Activated T-cell treated with anti-CD3 and anti-CD28 coated beads for 24 hours (primary cell): ENCODE data around the gene WNK4.
A peak's percentile ranks its signal among the peaks of the same experiment; 100 is the strongest.

ENCODE experiments used
- DNase-seq: peaks from one replicate; pipeline ENCODE4 v3.0.0-alpha.2; 2020; ENCODE audit warnings: low read depth

Gene WNK4

GRCh38 chr17:42797067-42798007 is 16.9 kb downstream of the WNK4 start:
- DNase-seq: no peak

GRCh38 chr17:42798011-42798382 is 17.6 kb downstream of the WNK4 start:
- DNase-seq: no peak

GRCh38 chr17:42798383-42799380 is 18.3 kb downstream of the WNK4 start, which contains the start of the genes CNTD1 and COA3:
TSS of gene CNTD1 (plus strand) at chr17:42798861. CDS start at chr17:42799068, 207 bp downstream.
TSS of gene COA3 (minus strand) at chr17:42798704. CDS start at chr17:42798681, 23 bp downstream.
- DNase-seq: peak; percentile 76

GRCh38 chr17:42803074-42803883 is 22.9 kb downstream of the WNK4 start:
- DNase-seq: no peak

- DNase-seq: no peak
Measured at GRCh38 chr17:42804918-42805367, 24.5 kb downstream of the WNK4 start.

GRCh38 chr17:42806249-42806648 is 25.8 kb downstream of the WNK4 start:
- no peak for DNase-seq

- DNase-seq: no peak
Measured at GRCh38 chr17:42809250-42809649, 28.8 kb downstream of the WNK4 start.

- DNase-seq: no peak
Measured at GRCh38 chr17:42814633-42815399, 34.4 kb downstream of the WNK4 start.

GRCh38 chr17:42817866-42818265 is 37.5 kb downstream of the WNK4 start:
- DNase-seq: no peak

GRCh38 chr17:42818379-42818778 is 38.0 kb downstream of the WNK4 start:
- DNase-seq: no peak

GRCh38 chr17:42819939-42820535 is 39.6 kb downstream of the WNK4 start:
- peak; percentile 52 for DNase-seq

GRCh38 chr17:42821176-42821575 is 40.8 kb downstream of the WNK4 start:
- DNase-seq: no peak

GRCh38 chr17:42827472-42827871 is 47.1 kb downstream of the WNK4 start:
- DNase-seq: no peak

GRCh38 chr17:42830971-42831370 is 50.6 kb downstream of the WNK4 start:
- DNase-seq: no peak

- DNase-seq: peak; percentile 13
Measured at GRCh38 chr17:42832213-42832933, 52.0 kb downstream of the WNK4 start.

GRCh38 chr17:42832934-42833766 is 52.7 kb downstream of the WNK4 start, which contains the start of gene PSME3:
TSS of gene PSME3 (plus strand) at chr17:42833397. CDS start at chr17:42833632, 235 bp downstream.
- DNase-seq: peak; percentile 87

GRCh38 chr17:42833767-42834422 is 53.5 kb downstream of the WNK4 start:
- DNase-seq: no peak

- no peak for DNase-seq
Measured at GRCh38 chr17:42835732-42836131, 55.3 kb downstream of the WNK4 start.
